Progenitor cell of endocrine pancreas (in vitro differentiated cells): Measurements from ENCODE around the gene TRIM54. TPM values are rescaled to one million over a fixed set of nuclear protein-coding genes. Genes with fewer than 3 reads are reported as not detected.

Source experiments
- DNase-seq: peaks from one replicate; pipeline ENCODE4 v3.0.0; 2021; ENCODE audit warnings: low spot score; ENCODE audit not compliant: unreplicated experiment
- H3K27ac Mint-ChIP-seq: 2 replicates; pipeline ENCODE4 v1.8.0; 2021; ENCODE audit warnings: mild to moderate bottlenecking, moderate library complexity, mixed read lengths
- H3K27me3 Mint-ChIP-seq: 2 replicates; pipeline ENCODE4 v1.8.0; 2021; ENCODE audit warnings: mixed read lengths
- H3K36me3 Mint-ChIP-seq: 2 replicates; pipeline ENCODE4 v1.8.0; 2022; ENCODE audit warnings: mixed read lengths; ENCODE audit not compliant: insufficient read depth
- H3K4me1 Mint-ChIP-seq: 2 replicates; pipeline ENCODE4 v1.8.0; 2021; ENCODE audit warnings: low read depth, mixed read lengths
- H3K4me3 Mint-ChIP-seq: 2 replicates; pipeline ENCODE4 v1.8.0; 2021; ENCODE audit warnings: low read depth, mild to moderate bottlenecking, moderate library complexity, mixed read lengths
- H3K9me3 Mint-ChIP-seq: 2 replicates; pipeline ENCODE4 v1.8.0; 2021; ENCODE audit warnings: low read depth, mixed read lengths
- total RNA-seq: library from RNA; stranded (reverse); gene quantifications from 2 replicates; pipeline ENCODE4 v1.2.1, GENCODE V29; 2021
- TF ChIP-seq, protein P1 (sequence below): fragments of 200-600 bp; sonication (generic); IDR thresholded peaks from one replicate; pipeline ENCODE4 v1.5.0; 2021; ENCODE audit warnings: antibody characterized with exemption, mild to moderate bottlenecking; ENCODE audit not compliant: unreplicated experiment

The TRIM54 gene
- total RNA-seq, 1 donor from 2014 or later, result not detected

DNA sequence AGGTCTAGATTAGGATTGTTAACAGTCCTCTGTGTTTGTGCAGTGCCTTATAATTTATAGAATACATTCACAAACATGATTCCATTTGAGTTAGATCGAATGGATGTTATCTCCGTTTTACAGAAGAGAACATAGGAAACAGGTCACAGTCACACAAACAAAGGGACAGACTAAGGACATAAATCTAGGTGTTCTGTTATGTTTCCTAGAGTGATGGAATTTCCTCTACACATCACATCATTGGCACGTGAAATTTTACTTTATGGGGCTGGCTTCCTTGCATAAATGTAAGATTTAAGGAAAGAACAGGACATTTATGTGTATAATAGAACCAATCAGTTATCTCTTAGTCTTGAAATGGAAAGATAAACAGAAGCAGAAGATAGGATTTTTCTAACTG lies 6.4 kb downstream of the TRIM54 start:
- TF ChIP-seq, protein P1, sequence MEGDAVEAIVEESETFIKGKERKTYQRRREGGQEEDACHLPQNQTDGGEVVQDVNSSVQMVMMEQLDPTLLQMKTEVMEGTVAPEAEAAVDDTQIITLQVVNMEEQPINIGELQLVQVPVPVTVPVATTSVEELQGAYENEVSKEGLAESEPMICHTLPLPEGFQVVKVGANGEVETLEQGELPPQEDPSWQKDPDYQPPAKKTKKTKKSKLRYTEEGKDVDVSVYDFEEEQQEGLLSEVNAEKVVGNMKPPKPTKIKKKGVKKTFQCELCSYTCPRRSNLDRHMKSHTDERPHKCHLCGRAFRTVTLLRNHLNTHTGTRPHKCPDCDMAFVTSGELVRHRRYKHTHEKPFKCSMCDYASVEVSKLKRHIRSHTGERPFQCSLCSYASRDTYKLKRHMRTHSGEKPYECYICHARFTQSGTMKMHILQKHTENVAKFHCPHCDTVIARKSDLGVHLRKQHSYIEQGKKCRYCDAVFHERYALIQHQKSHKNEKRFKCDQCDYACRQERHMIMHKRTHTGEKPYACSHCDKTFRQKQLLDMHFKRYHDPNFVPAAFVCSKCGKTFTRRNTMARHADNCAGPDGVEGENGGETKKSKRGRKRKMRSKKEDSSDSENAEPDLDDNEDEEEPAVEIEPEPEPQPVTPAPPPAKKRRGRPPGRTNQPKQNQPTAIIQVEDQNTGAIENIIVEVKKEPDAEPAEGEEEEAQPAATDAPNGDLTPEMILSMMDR, result no peak
- Mint-ChIP-seq H3K27ac (no peak overlapping the region), H3K4me3 (no peak overlapping the region), H3K9me3 (no peaks in the 10 kb centered on the region), H3K4me1 (peaks cover 10% of the 10 kb centered on the region), H3K36me3 (no peaks in the 10 kb centered on the region), H3K27me3 (peaks cover 33% of the 10 kb centered on the region)
- DNase-seq, result no peak

DNA sequence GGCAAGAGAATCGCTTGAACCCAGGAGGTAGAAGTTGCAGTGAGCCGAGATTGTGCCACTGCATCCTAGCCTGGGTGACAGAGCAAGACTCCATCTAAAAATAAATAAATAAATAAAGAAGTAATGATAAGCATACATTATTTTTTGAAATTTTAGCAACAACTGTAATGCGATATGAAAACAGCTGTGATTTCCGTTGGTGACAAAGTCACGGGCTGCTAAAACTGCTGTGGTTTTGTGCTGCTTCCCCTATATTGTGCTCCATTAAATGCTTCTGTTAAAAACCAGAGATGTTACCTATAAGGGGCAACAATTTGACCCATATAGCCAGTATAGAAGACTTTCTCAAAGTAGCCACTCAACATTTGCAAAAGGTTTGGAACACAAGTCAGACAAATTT lies 8.3 kb downstream of the TRIM54 start:
- no peak for DNase-seq
- H3K27me3 Mint-ChIP-seq, result peaks cover 33% of the 10 kb centered on the region
- peaks cover 10% of the 10 kb centered on the region for H3K4me1 Mint-ChIP-seq
- no peaks in the 10 kb centered on the region for H3K36me3 Mint-ChIP-seq
- H3K27ac Mint-ChIP-seq, result no peak overlapping the region
- no peaks in the 10 kb centered on the region for H3K9me3 Mint-ChIP-seq
- H3K4me3 Mint-ChIP-seq, result no peak overlapping the region
- TF ChIP-seq, protein P1, result no peak

- H3K4me3 Mint-ChIP-seq, result no peak overlapping the region
- no peak overlapping the region for H3K27ac Mint-ChIP-seq
- peaks cover 10% of the 10 kb centered on the region for H3K4me1 Mint-ChIP-seq
- no peak for DNase-seq
- H3K27me3 Mint-ChIP-seq, result peaks cover 29% of the 10 kb centered on the region
- TF ChIP-seq, protein P1, result peak; percentile 20
- H3K9me3 Mint-ChIP-seq, result no peaks in the 10 kb centered on the region
- no peaks in the 10 kb centered on the region for H3K36me3 Mint-ChIP-seq
These were observed 9.6 kb downstream of the TRIM54 start for GRCh38 chr2:27291865-27292264.

GRCh38 chr2:27294928-27295327 lies 12.7 kb downstream of the TRIM54 start:
- H3K9me3 Mint-ChIP-seq, result no peaks in the 10 kb centered on the region
- no peaks in the 10 kb centered on the region for H3K36me3 Mint-ChIP-seq
- H3K27ac Mint-ChIP-seq, result no peak overlapping the region
- no peak overlapping the region for H3K4me3 Mint-ChIP-seq
- peaks cover 15% of the 10 kb centered on the region for H3K4me1 Mint-ChIP-seq
- DNase-seq, result no peak
- H3K27me3 Mint-ChIP-seq, result peaks cover 21% of the 10 kb centered on the region
- TF ChIP-seq, protein P1, result no peak

DNA sequence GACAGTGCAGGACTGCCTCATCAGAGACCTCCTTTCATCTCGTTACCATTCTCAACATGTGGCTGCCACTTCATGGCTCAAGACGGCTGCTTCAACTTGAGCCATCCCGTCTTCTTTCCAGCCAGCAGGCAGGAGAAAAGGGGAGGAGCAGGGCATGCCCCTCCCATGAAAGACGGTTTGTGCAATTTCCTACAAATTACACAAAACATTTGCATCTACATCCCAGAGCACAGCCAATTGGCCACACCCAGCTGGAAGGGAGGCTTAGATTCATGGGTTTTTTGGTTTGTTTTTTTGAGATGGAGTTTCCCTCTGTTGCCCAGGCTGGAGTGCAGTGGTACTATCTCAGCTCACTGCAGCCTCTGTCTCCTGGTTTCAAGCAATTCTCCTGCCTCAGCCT lies 14.3 kb downstream of the TRIM54 start:
- no peak for DNase-seq
- H3K27ac Mint-ChIP-seq, result no peak overlapping the region
- peaks cover 15% of the 10 kb centered on the region for H3K4me1 Mint-ChIP-seq
- TF ChIP-seq, protein P1, result no peak
- no peaks in the 10 kb centered on the region for H3K9me3 Mint-ChIP-seq
- no peaks in the 10 kb centered on the region for H3K36me3 Mint-ChIP-seq
- no peak overlapping the region for H3K4me3 Mint-ChIP-seq
- peaks cover 20% of the 10 kb centered on the region for H3K27me3 Mint-ChIP-seq
